ENCODE data around the gene PKHD1. TPM values are rescaled to one million over a fixed set of nuclear protein-coding genes. Genes with fewer than 3 reads are reported as not detected.
"Not testable (repeated sequence)": the region's sequence is repeated elsewhere in the genome, so short reads cannot be mapped to it uniquely, and the experiment has no call there.

PKHD1 gene
- total and polyA plus RNA-seq, 4 experiments from 2014 or later = not detected

- DNase-seq; H3K4me3 ChIP-seq (ENCODE audit: low read length in 2 of 2); H3K9me3 ChIP-seq (ENCODE audit: control insufficient read depth in 1 of 2, low read length in 2 of 2); H3K27me3 ChIP-seq (ENCODE audit: insufficient read depth, low read length); H3K27ac Mint-ChIP-seq; H3K9me3 Mint-ChIP-seq; H3K36me3 ChIP-seq (ENCODE audit: insufficient read depth, low read length); H3K4me1 Mint-ChIP-seq; H3K36me3 Mint-ChIP-seq; H3K27me3 Mint-ChIP-seq; H3K4me3 Mint-ChIP-seq; POLR2A ChIA-PET (ENCODE audit: partially characterized antibody); H3K27ac ChIP-seq (ENCODE audit: low read depth, low read length); H3K4me1 ChIP-seq (ENCODE audit: insufficient read depth, low read length): not testable (repeated sequence)
- CTCF ChIA-PET (ENCODE audit: partially characterized antibody) = interaction anchor here (1.8 kb wide), 1 partner anchor 8 kb away, joined by 5 read pairs; no protein-coding TSS in a partner anchor
- intact Hi-C loops (cut with micrococcal nuclease) = loop anchor here (10.0 kb wide), 1 partner anchor 412 kb away; no protein-coding TSS in a partner anchor
Observed at GRCh38 chr6:51853109-51853508, 234.3 kb downstream of the PKHD1 start.

GRCh38 chr6:51846531-51846930 lies 240.9 kb downstream of the PKHD1 start:
- Histone ChIP-seq H3K27me3 (ENCODE audit: insufficient read depth, low read length) (no peaks in the 10 kb centered on the region), H3K9me3 (ENCODE audit: control insufficient read depth in 1 of 2, low read length in 2 of 2) (no peaks in the 10 kb centered on the region), H3K27ac (ENCODE audit: low read depth, low read length) (no peak overlapping the region), H3K36me3 (ENCODE audit: insufficient read depth, low read length) (no peaks in the 10 kb centered on the region), H3K4me1 (ENCODE audit: insufficient read depth, low read length) (no peaks in the 10 kb centered on the region), H3K4me3 (ENCODE audit: low read length in 2 of 2) (no peak overlapping the region)
- CTCF ChIA-PET (ENCODE audit: partially characterized antibody) = no interaction called here
- intact Hi-C loops (cut with micrococcal nuclease) = no loop called here
- Mint-ChIP-seq H3K4me3 (no peak overlapping the region), H3K4me1 (no peaks in the 10 kb centered on the region), H3K36me3 (no peaks in the 10 kb centered on the region), H3K27me3 (peaks cover 0 to 2% of the 10 kb centered on the region in 2 donors), H3K27ac (no peak overlapping the region), H3K9me3 (peaks cover 0 to 2% (median 0%) of the 10 kb centered on the region in 8 donors)
- no peak for DNase-seq
- POLR2A ChIA-PET (ENCODE audit: partially characterized antibody) = no interaction called here

GRCh38 chr6:51844336-51844735 lies 243.1 kb downstream of the PKHD1 start:
- no peaks in the 10 kb centered on the region for H3K9me3 ChIP-seq (ENCODE audit: control insufficient read depth in 1 of 2, low read length in 2 of 2)
- no peaks in the 10 kb centered on the region for H3K4me1 ChIP-seq (ENCODE audit: insufficient read depth, low read length)
- Mint-ChIP-seq H3K4me3 (no peak overlapping the region), H3K4me1 (no peaks in the 10 kb centered on the region), H3K9me3 (no peaks in the 10 kb centered on the region), H3K36me3 (no peaks in the 10 kb centered on the region), H3K27ac (no peak overlapping the region), H3K27me3 (peaks cover 2 to 5% of the 10 kb centered on the region in 2 donors)
- CTCF ChIA-PET (ENCODE audit: partially characterized antibody) = interaction anchor here (2.0 kb wide), 1 partner anchor 9 kb away, joined by 5 read pairs; no protein-coding TSS in a partner anchor
- H3K4me3 ChIP-seq (ENCODE audit: low read length in 2 of 2) = no peak overlapping the region
- no peak for DNase-seq
- H3K27ac ChIP-seq (ENCODE audit: low read depth, low read length) = no peak overlapping the region
- H3K27me3 ChIP-seq (ENCODE audit: insufficient read depth, low read length) = no peaks in the 10 kb centered on the region
- no peaks in the 10 kb centered on the region for H3K36me3 ChIP-seq (ENCODE audit: insufficient read depth, low read length)
- intact Hi-C loops (cut with micrococcal nuclease) = no loop called here
- POLR2A ChIA-PET (ENCODE audit: partially characterized antibody) = no interaction called here

- Mint-ChIP-seq H3K27me3 (peaks cover 2 to 5% of the 10 kb centered on the region in 2 donors), H3K27ac (no peak overlapping the region), H3K4me1 (no peaks in the 10 kb centered on the region), H3K4me3 (no peak overlapping the region), H3K9me3 (no peaks in the 10 kb centered on the region), H3K36me3 (no peaks in the 10 kb centered on the region)
- H3K4me1 ChIP-seq (ENCODE audit: insufficient read depth, low read length) = no peaks in the 10 kb centered on the region
- H3K4me3 ChIP-seq (ENCODE audit: low read length in 2 of 2) = no peak overlapping the region
- no peaks in the 10 kb centered on the region for H3K9me3 ChIP-seq (ENCODE audit: control insufficient read depth in 1 of 2, low read length in 2 of 2)
- intact Hi-C loops (cut with micrococcal nuclease) = no loop called here
- POLR2A ChIA-PET (ENCODE audit: partially characterized antibody) = no interaction called here
- CTCF ChIA-PET (ENCODE audit: partially characterized antibody) = interaction anchor here (2.0 kb wide), 1 partner anchor 10 kb away, joined by 5 read pairs; no protein-coding TSS in a partner anchor
- DNase-seq = no peak
- no peaks in the 10 kb centered on the region for H3K36me3 ChIP-seq (ENCODE audit: insufficient read depth, low read length)
- H3K27ac ChIP-seq (ENCODE audit: low read depth, low read length) = no peak overlapping the region
- no peaks in the 10 kb centered on the region for H3K27me3 ChIP-seq (ENCODE audit: insufficient read depth, low read length)
Observed at GRCh38 chr6:51843456-51844056, 243.9 kb downstream of the PKHD1 start.

- Mint-ChIP-seq H3K4me1 (no peaks in the 10 kb centered on the region), H3K9me3 (no peaks in the 10 kb centered on the region), H3K36me3 (no peaks in the 10 kb centered on the region), H3K4me3 (no peak overlapping the region), H3K27me3 (peaks cover 2 to 5% of the 10 kb centered on the region in 2 donors), H3K27ac (no peak overlapping the region)
- intact Hi-C loops (cut with micrococcal nuclease) = no loop called here
- ChIA-PET POLR2A (ENCODE audit: partially characterized antibody) (no interaction called here), CTCF (ENCODE audit: partially characterized antibody) (no interaction called here)
- Histone ChIP-seq H3K36me3 (ENCODE audit: insufficient read depth, low read length) (no peaks in the 10 kb centered on the region), H3K27ac (ENCODE audit: low read depth, low read length) (no peak overlapping the region), H3K4me1 (ENCODE audit: insufficient read depth, low read length) (no peaks in the 10 kb centered on the region), H3K9me3 (ENCODE audit: control insufficient read depth in 1 of 2, low read length in 2 of 2) (no peaks in the 10 kb centered on the region), H3K27me3 (ENCODE audit: insufficient read depth, low read length) (no peaks in the 10 kb centered on the region), H3K4me3 (ENCODE audit: low read length in 2 of 2) (no peak overlapping the region)
- no peak for DNase-seq
Observed at GRCh38 chr6:51842804-51843378, 244.5 kb downstream of the PKHD1 start.

GRCh38 chr6:51842061-51842803 lies 245.2 kb downstream of the PKHD1 start:
- H3K27me3 Mint-ChIP-seq = peaks cover 2 to 5% of the 10 kb centered on the region in 2 donors
- intact Hi-C loops (cut with micrococcal nuclease) = no loop called here
- Histone ChIP-seq H3K4me1 (ENCODE audit: insufficient read depth, low read length) (no peaks in the 10 kb centered on the region), H3K36me3 (ENCODE audit: insufficient read depth, low read length) (no peaks in the 10 kb centered on the region), H3K27ac (ENCODE audit: low read depth, low read length) (no peak overlapping the region), H3K4me3 (ENCODE audit: low read length in 2 of 2) (no peak overlapping the region), H3K9me3 (ENCODE audit: control insufficient read depth in 1 of 2, low read length in 2 of 2) (no peaks in the 10 kb centered on the region), H3K27me3 (ENCODE audit: insufficient read depth, low read length) (no peaks in the 10 kb centered on the region)
- ChIA-PET CTCF (ENCODE audit: partially characterized antibody) (no interaction called here), POLR2A (ENCODE audit: partially characterized antibody) (no interaction called here)
- H3K4me1 Mint-ChIP-seq = no peaks in the 10 kb centered on the region
- H3K4me3 Mint-ChIP-seq = no peak overlapping the region
- H3K36me3 Mint-ChIP-seq = no peaks in the 10 kb centered on the region
- H3K9me3 Mint-ChIP-seq = no peaks in the 10 kb centered on the region
- no peak overlapping the region for H3K27ac Mint-ChIP-seq
- no peak for DNase-seq

- POLR2A ChIA-PET (ENCODE audit: partially characterized antibody) = no interaction called here
- Histone ChIP-seq H3K27ac (ENCODE audit: low read depth, low read length) (no peak overlapping the region), H3K9me3 (ENCODE audit: control insufficient read depth in 1 of 2, low read length in 2 of 2) (no peaks in the 10 kb centered on the region), H3K27me3 (ENCODE audit: insufficient read depth, low read length) (no peaks in the 10 kb centered on the region), H3K4me3 (ENCODE audit: low read length in 2 of 2) (no peak overlapping the region), H3K4me1 (ENCODE audit: insufficient read depth, low read length) (no peaks in the 10 kb centered on the region), H3K36me3 (ENCODE audit: insufficient read depth, low read length) (no peaks in the 10 kb centered on the region)
- Mint-ChIP-seq H3K27me3 (peaks cover 2 to 5% of the 10 kb centered on the region in 2 donors), H3K9me3 (no peaks in the 10 kb centered on the region), H3K4me1 (no peaks in the 10 kb centered on the region), H3K27ac (no peak overlapping the region), H3K36me3 (no peaks in the 10 kb centered on the region), H3K4me3 (no peak overlapping the region)
- DNase-seq = no peak
- intact Hi-C loops (cut with micrococcal nuclease) = no loop called here
- CTCF ChIA-PET (ENCODE audit: partially characterized antibody) = interaction anchor here (1.5 kb wide), 1 partner anchor 12 kb away, joined by 4 read pairs; no protein-coding TSS in a partner anchor
Observed at GRCh38 chr6:51841626-51842025, 245.8 kb downstream of the PKHD1 start.
